ENCODE data around the gene TPRX2.

DNA sequence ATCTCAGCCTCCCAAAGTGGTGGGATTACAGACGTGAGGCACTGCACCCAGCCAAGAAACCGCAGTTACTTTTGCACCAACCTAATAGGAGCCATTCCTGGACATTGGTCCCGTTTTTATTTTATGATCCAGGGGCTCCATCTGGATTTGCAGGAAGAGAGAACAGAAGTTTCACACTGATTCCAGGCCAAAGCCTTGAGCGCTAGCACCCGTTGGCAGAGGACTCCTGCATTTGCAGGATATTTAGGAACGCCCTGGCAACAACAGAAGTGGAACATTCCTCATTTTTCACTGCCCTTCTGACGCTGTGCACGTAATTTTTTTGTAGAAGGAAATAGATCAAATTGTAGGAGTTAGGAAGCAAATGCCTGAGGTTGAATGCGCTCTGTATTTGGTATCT lies 38.8 kb downstream of the TPRX2 start:
- no peak for TF ChIP-seq EZH2phosphoT487 (conservative IDR thresholded peaks at IDR 0.05; ENCODE audit: low read length)
- TF ChIP-seq, protein P1, sequence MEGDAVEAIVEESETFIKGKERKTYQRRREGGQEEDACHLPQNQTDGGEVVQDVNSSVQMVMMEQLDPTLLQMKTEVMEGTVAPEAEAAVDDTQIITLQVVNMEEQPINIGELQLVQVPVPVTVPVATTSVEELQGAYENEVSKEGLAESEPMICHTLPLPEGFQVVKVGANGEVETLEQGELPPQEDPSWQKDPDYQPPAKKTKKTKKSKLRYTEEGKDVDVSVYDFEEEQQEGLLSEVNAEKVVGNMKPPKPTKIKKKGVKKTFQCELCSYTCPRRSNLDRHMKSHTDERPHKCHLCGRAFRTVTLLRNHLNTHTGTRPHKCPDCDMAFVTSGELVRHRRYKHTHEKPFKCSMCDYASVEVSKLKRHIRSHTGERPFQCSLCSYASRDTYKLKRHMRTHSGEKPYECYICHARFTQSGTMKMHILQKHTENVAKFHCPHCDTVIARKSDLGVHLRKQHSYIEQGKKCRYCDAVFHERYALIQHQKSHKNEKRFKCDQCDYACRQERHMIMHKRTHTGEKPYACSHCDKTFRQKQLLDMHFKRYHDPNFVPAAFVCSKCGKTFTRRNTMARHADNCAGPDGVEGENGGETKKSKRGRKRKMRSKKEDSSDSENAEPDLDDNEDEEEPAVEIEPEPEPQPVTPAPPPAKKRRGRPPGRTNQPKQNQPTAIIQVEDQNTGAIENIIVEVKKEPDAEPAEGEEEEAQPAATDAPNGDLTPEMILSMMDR (IDR thresholded peaks at IDR 0.05; ENCODE audit: insufficient read depth, low read length, poor library complexity, severe bottlenecking) = no peak

Measured in SU-DHL-6 (cell line).